ENCODE data around the gene PRKX.
"Not testable (repeated sequence)": the region's sequence is repeated elsewhere in the genome, so short reads cannot be mapped to it uniquely, and the experiment has no call there.

Gene PRKX

DNA sequence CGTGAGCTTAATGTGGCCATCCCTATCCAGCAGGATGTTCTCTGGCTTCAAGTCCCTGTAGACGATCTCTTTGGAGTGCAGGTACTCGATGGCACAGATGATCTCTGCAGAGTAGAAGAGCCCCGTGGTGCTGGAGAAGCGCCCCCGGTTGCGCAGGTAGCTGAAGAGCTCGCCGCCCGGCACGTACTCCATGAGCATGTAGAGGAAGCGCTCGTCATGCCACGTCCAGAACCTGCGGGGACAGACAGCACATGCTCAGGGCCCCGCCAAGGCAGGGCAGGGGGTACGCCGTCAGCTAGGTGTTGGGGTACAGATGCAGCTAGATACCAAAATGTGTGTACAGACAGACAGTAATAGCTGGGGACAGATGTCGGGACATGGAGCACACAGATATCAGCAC lies 58.3 kb downstream of the PRKX start:
- DNase-seq (ENCODE audit: low read depth in 2 of 3, low spot score in 1 of 3) = no peak

DNA sequence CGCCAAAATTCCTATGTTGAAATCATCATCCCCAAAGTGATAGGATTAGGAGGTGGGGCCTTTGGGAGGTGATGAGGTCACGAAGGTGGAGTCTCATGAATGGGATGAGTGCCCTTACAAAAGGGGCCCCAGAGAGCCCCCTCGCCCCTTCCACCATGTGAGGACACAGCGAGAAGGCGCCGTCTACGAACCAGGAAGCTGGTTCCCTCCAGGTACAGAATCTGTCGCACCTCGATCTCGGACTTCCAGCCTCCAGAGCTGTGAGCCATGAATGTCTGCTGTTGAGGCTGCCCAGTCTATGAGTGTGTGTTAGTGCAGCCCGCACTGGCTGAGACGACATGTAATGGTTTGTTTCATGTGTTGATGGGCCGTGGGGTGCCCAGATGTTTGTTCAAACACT lies 60.3 kb downstream of the PRKX start:
- no peak for DNase-seq (ENCODE audit: low read depth in 2 of 3, low spot score in 1 of 3)

DNA sequence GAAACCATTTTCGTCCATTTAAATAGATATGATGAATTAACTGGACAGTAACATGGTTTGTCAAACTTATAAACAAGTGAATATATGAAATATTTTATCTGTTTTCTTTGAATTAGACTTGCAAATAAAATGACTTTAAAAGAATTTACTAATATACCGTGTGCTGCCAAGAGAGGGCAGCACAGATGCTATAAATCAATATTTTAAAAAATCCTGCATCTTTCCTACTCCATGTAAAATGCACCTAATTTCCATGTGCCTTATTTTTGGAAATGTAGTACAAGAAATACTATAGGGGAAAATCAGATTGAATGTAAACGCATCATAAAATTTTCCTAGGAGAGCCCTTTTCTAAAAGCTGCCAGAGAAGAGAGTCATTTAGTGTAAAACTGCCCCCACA lies 62.2 kb downstream of the PRKX start:
- peak in 1 of 3 donors; percentile 7 for DNase-seq (ENCODE audit: low read depth in 2 of 3, low spot score in 1 of 3)

DNA sequence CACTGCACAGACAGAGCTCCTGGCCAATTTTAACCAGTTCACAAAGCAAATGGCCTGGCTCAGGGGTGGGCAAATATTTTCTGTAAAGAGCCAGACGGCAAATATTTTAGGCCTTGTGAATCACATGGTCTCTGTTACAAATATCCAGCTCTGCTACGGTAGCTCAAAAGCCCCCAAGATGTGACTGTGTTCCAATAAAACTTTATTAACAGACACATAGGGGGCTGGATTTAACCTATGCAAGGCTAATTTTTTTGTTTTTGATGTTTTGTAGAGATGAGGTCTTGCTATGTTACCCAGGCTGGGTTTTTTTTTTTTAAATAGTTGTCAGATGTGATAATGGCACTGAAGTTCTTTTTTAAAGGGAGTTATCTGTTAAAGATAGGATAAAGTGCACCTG lies 65.4 kb downstream of the PRKX start:
- DNase-seq (ENCODE audit: low read depth in 2 of 3, low spot score in 1 of 3) = no peak

DNA sequence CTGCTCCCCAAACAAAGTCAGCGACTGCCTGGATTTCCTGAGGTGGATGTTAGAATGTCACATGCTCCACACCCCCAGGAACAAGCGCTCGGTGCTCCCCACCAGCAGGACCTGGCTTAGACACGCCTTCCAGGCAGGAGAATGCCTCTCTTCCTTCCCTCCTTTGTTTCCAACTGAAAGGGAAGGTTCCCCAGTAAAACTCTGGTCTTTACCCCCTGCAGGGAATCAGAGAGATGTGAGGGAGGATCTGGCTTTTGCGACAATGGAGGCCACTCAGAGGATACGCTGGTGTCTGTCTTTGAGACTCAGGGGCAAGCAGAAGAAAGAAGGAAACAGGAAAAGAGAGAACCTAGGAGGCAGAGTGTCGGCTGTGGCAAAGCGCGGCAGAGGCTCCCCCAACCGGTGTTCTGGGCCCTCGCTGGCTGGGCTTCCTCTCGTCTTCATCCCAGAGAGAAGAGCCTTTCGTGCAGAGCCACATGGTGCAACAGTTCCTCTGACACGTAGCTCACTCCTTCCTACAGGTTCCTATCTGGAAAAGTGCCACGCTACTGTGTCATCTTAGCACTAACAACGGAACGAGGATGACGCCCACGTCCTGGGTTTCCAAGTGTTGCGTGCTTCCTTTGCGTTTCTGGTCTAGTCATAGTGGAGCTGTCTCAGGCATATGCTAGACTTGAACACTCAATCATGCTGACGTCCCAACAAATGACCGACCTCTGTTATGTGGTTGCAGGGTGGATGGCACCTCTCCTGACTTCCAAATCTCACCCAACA lies 73.4 kb downstream of the PRKX start:
- DNase-seq (ENCODE audit: low read depth in 2 of 3, low spot score in 1 of 3) = not testable (repeated sequence)

DNA sequence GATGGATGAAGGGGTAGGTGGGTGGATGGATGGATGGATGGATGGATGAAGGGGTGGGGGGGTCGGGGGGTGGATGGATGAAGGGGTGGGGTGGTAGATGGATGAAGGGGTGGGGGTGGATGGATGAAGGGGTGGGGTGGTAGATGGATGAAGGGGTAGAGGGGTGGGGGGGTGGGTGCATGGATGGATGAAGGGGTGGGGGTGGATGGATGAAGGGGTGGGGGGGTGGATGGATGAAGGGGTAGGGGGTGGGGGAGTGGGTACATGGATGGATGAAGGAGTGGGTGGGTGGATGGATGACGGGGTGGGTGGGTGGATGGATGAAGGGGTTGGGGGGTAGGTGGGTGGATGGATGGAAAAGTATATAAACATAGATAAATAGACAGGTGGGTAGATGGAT lies 74.2 kb downstream of the PRKX start:
- no peak for DNase-seq (ENCODE audit: low read depth in 2 of 3, low spot score in 1 of 3)

DNA sequence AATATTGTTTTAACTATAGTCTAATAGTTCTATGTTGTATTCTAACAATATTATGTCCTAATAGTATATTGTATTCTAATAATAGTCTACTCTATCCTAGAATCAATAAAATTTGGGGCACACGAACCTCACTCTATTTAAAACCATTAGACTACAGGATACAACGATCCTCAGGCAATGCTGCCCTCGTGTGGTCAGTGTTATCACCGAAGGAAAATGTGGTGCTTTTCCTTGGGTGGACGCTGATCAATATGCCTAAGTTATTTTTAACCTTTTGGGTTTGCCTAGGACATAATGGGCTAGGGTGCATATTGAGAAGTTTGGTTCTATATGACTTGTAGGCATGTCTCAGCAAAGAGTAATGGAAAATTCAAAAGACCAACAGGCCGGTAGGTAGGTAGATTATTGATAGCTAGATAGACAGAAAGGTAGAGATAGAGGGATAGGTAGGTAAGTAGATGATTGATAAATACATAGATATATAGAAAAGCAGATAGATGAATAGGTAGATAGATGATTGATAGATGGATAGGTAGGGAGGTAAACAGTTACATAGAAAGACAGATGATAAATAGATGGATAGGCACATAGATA lies 75.1 kb downstream of the PRKX start:
- peak in 2 of 3 donors; percentile 7 to 39 for DNase-seq (ENCODE audit: low read depth in 2 of 3, low spot score in 1 of 3)

DNA sequence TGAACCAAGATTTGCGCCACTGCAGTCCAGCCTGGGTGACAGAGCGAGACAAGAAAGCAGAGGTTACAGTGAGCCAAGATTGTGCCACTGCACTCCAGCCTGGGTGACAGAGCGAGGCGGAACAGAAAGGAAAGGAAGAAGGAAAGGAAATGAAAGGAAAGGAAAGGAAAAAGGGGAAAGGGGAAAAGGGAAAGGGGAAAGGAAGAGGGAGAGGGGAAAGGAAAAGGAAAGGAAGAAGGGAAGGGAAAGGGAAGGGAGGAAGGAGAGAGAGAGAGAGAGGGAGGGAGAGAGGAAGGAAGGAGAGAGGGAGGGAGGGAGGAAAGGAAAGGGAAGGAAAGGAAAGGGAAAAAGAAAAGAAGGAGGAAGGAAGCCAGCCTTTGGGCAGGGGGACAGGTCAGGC lies 76.6 kb downstream of the PRKX start:
- DNase-seq (ENCODE audit: low read depth in 2 of 3, low spot score in 1 of 3) = no peak

DNA sequence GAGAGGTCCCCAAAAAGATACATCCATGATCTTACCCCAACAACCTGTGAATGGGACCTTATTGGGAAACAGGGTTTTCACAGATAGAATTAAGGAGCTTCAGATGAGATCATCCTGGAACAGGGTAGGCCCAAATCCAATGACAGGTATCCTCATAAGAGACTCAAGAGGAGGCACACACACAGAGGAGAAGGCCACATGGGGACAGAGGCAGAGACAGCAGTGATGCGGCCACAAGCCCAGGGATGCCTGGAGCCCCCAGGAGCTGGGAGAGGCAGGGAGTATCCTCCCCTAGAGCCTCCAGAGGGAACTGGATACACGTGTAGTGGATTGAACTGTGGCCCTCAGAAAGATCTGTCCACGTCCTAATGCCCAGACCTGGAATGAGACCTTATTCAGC lies 82.3 kb downstream of the PRKX start:
- DNase-seq (ENCODE audit: low read depth in 2 of 3, low spot score in 1 of 3) = no peak

DNA sequence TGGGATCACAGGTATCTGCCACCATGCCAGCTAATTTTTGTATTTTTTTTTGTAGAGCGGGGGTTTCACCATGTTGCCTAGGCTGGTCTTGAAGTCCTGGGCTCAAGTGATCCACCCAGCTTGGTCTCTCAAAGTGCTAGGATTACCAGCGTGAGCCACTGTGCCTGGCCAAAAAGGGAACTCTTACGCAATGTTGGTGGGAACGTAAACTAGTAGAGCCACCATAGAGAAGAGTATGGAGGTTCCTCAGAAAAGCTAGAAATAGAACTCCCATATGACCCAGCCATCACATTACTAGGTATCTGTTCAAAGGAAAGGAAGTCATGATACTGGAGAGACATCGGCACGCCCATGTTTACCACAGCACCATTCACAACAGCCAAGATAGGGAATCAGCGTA lies 85.9 kb downstream of the PRKX start:
- DNase-seq (ENCODE audit: low read depth in 2 of 3, low spot score in 1 of 3) = no peak

DNA sequence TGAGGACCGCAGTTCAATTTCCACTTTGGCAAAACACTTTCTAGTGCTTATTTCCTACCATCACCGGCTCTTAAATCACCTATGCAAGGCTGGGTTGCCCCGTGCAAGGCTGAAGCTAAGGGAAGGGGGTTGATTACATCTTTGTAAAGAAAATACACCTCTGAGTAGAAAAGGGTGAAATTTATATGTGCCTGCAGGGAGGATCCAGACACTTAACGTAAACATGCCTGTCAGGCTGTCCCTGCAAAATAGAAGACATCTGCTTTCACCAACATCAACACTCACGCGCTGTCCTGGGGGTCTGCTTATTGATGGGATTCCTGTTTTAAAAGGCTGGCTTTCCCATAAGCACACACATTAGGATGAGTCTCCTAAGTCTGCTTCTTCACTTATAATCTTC lies 92.0 kb downstream of the PRKX start:
- no peak for DNase-seq (ENCODE audit: low read depth in 2 of 3, low spot score in 1 of 3)

DNA sequence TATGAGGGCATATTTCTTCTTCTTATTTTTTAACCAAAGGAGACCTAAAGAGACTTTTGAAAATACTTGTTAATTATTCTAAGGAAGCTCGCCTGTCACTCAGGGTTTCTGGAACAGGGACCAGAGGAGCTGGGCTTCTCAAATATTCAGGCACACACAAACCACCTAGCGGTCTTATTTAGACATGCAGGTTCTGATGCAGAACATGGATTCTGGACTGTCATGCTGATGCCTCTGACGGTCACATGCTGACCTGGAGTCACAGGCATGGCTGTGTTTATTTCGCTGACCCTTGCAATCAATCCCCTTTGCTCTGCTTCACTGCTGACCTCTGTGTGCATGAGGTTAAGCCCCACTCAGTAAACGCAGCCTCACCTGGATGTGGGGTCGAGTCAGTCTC lies 101.7 kb downstream of the PRKX start:
- not testable (repeated sequence) for DNase-seq (ENCODE audit: low read depth in 2 of 3, low spot score in 1 of 3)

DNA sequence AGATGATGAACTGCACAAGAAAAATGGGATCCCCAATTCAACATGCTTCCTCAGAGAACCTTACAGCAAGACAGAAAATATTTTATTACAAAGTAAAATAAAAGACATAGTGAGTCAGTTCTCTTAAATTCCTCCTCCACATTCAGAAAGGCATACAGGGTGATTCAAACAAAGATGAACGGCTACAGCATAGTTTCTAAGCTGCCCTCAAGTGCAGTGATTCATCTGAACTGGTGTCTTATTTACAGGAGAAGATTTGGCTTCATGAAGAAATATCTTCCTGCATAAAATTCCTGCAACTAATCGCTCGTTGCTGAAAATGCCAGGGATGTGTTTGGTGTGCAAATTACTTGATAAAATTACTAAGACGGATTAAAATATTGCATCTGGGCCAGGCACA lies 103.6 kb downstream of the PRKX start:
- no peak for DNase-seq (ENCODE audit: low read depth in 2 of 3, low spot score in 1 of 3)

DNA sequence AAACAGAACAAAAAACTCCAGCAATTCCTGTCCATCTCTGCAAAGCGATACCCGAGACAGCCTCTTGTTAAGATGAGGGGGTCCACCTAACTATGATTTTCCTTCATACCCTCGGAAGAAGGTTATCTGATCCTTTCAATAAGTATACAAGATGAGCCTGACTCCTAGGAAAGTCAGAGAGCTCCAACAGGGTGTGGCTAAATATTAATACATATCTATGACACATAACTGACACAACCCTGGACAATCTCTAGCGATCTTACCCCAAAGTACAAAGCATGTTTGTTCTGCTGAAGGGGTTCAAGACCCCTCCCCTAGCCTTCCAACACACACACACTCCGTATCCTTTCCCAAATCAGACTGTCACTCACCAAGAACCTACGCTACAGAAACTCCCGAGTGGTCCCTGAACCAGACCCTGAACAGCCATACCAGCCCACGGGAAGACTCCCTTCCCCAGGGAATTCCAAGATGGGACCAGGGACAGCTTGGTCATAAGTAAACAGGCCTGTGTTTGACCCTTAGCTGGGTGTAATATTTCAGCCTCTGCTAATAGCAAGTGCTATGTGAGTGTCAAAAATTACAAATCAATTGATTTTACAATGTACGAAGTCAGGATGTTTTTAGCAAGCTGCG lies 110.3 kb downstream of the PRKX start:
- no peak for DNase-seq (ENCODE audit: low read depth in 2 of 3, low spot score in 1 of 3)

DNA sequence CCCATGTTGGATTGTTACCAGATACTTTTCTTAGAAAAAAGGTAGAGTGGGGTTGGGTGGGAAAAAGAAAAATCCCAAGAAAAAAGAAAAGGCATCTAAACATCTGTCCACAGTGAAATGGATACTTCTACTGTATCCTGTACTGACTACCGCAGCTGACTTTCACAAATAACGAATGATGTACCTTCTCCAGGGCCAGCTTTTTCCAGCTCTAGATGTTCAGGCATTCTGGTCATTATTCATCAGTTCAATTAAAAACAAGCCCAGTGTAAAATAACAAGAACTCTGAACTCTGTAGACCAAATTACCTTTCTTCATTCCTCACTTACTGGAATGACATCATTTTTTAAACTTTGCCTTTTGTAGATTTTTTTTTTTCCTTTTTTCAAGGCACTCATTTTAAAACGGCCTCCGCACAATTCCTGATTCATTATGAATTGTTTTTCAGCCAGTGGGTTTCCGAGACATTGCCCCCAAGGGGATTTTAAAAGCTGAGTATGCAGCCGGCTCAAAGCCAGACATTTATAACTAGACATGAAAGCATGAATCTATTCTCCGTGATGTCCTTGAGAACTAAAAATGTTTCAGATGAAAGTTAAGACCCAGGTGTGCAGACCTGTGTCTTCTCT lies 113.5 kb downstream of the PRKX start:
- DNase-seq (ENCODE audit: low read depth in 2 of 3, low spot score in 1 of 3) = no peak

DNA sequence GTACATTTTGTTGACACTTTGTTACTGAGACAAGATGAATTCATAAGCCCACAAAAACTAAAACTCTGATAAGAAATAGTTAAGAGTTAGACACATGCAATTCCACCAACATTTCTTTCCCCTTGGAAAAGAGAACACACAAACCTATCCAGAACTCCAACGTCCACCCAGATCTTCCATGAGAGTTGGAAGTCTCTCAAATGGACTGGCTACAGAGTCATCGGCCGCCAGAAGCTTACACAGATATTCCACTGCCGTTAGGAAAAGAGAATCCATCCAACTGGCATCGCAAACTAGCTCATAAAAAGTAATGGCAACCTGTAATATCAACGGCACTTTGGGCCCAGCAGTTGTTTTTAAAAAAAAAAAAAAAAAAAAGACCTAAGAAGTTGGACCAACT lies 114.7 kb downstream of the PRKX start:
- DNase-seq (ENCODE audit: low read depth in 2 of 3, low spot score in 1 of 3) = no peak

DNA sequence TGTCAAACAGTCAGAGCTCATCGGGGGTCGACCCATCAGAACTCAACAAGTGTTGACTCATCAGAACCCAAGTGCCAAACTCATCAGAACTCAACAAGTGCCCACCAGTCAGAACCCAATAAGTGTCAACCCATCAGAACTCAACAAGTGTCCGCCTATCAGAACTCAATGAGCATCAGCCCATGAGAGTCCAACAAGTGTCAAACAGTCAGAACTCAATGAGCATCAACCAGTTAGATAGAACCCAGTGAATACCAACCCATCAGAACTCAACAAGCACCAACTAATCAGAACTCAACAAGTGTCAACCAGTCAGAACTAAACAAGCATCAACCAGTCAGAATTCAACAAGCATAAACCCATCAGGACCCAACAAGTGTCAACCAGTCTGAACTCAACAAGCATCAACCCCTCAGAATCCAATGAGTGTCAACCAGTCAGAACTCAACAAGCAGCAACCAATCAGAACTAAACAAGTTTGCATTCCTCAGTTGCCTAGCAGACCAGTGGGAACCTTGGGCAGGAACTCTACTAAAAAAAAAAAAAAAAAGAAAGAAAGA lies 115.3 kb downstream of the PRKX start:
- DNase-seq (ENCODE audit: low read depth in 2 of 3, low spot score in 1 of 3) = no peak

DNA sequence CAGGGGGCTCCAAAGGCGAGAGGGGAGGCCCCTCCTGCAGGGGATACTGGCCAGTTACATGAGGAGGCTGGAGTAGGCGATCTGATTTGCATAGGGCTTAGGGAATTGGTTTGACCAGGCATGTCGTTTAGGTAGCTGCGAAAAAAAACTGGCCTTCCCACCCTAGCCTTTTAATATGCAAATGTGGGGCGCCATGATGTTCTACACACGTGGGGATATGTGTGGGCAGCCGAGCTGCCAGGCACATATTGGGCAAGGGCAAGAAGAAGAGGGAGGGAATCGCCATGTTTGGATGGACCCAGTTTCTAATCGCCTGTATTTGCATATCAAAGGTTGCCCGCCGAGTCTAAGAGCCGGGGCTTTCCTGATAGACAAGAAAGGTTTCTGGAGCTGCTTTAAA lies 121.3 kb downstream of the PRKX start:
- DNase-seq (ENCODE audit: low read depth in 2 of 3, low spot score in 1 of 3) = no peak

DNA sequence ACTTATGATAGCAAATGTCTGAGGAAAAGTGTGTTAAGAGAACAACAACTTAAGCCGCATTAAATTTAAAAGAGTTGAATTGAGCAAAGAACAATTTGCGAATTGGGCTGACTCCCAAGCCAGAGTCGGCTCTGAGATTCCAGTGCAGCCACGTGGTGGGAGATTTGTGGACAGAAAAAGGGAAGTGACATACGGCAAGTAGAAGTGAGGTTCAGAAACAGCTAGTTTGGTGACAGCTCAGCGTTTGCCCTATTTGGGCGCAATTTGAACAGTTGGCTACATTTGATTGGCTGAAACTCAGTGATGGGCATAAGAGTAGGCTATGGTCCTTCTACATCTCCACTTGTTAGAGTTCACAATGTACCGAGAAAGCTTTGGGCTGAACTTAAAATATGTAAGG lies 124.0 kb downstream of the PRKX start:
- DNase-seq (ENCODE audit: low read depth in 2 of 3, low spot score in 1 of 3) = no peak

DNA sequence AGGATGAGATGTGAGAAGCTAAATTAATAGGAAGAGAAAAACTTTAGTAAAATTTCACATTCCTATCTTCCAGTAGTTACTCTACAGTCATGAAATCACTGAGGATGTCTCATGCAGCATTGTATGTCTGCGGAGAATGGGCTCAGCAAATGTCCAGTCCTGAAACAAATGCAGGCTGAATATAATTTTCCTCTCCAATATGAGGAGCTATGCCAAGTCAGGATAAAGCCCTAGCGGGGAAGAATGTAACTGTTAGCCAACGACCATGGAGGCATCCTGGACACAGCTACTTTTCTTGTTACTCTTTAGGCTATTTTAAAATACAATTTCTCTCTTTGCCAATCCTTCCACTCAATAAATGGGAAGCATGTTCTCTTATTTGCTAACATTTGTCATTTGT lies 127.7 kb downstream of the PRKX start:
- DNase-seq (ENCODE audit: low read depth in 2 of 3, low spot score in 1 of 3) = no peak

DNA sequence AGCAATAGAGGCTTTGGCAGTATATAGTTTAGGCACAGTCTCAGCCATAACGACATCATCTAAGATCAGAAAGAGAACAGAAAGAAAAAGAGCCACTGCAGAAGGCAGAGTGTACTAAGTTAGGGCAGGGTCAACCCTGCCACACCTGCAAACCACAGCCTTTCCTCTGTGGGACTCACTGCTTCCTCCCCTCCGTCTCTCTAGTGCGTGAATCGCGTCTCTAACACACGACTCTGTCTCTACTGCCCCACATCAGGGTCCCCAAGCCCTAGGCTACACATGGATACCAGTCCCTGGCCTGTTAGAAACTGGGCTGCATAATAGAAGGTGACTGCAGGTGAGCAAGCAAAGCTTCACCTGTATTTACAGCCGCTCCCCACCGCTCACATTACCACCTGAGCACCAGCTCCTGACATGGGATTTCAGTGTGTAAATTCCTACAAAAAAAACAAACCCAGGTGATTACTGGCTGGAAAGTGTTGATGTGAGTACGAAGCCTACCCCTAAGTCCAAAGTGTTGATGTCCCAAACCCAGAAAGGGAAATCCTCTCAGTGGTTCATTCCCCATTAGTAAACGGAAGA lies 128.9 kb downstream of the PRKX start:
- DNase-seq (ENCODE audit: low read depth in 2 of 3, low spot score in 1 of 3) = no peak

DNA sequence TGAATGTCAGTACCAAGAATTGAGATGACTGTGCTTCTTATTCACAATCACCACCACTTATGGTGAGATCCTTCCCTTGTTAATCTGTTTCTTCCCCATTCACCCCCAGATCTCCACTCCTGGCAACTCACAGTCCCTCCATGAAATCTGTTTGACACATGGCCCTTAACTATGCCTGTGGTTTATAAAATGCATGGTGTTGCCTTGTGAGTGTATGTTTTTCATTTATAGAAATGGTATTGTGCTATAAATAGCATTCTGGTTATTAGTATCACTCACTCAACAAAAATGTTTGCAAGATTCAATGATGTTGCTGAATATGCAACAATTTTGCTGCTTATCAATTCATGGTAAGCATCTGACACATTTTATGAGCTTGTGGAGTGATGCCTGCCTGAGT lies 131.0 kb downstream of the PRKX start:
- DNase-seq (ENCODE audit: low read depth in 2 of 3, low spot score in 1 of 3) = no peak

All from stimulated activated CD4-positive, alpha-beta T cell treated with anti-CD3 and anti-CD28 coated beads, Interleukin-12 subunit alpha, Interleukin-12 subunit beta, amount 100 ng/mL, for 48 hours (primary cell).